Measurements from ENCODE around the gene DSCAM.

DSCAM gene

GRCh38 chr21:40760821-40761220, 86.1 kb downstream of the DSCAM start:
- no peak overlapping the region for H3K27ac Mint-ChIP-seq
- no peaks in the 10 kb centered on the region for H3K36me3 Mint-ChIP-seq
- ATAC-seq = no peak
- H3K9me3 Mint-ChIP-seq = peaks cover 4% of the 10 kb centered on the region
- no peak overlapping the region for H3K4me3 Mint-ChIP-seq
- no peaks in the 10 kb centered on the region for H3K4me1 Mint-ChIP-seq
- DNase-seq (ENCODE audit: low spot score in 2 of 2) = peak in 1 of 2 donors; percentile 15

GRCh38 chr21:40759061-40759460, 87.9 kb downstream of the DSCAM start:
- H3K27ac Mint-ChIP-seq = no peak overlapping the region
- H3K4me1 Mint-ChIP-seq = no peaks in the 10 kb centered on the region
- ATAC-seq (no peak), DNase-seq (ENCODE audit: low spot score in 2 of 2) (peak in 1 of 2 donors; percentile 10)
- H3K4me3 Mint-ChIP-seq = no peak overlapping the region
- no peaks in the 10 kb centered on the region for H3K36me3 Mint-ChIP-seq
- H3K9me3 Mint-ChIP-seq = peaks cover 9% of the 10 kb centered on the region

GRCh38 chr21:40757366-40757765, 89.6 kb downstream of the DSCAM start:
- Mint-ChIP-seq H3K4me3 (no peak overlapping the region), H3K9me3 (peaks cover 9% of the 10 kb centered on the region), H3K36me3 (no peaks in the 10 kb centered on the region), H3K4me1 (no peaks in the 10 kb centered on the region), H3K27ac (no peak overlapping the region)
- ATAC-seq (no peak), DNase-seq (ENCODE audit: low spot score in 2 of 2) (no peak)

GRCh38 chr21:40754466-40754865, 92.5 kb downstream of the DSCAM start:
- Mint-ChIP-seq H3K4me1 (no peaks in the 10 kb centered on the region), H3K36me3 (no peaks in the 10 kb centered on the region), H3K4me3 (no peak overlapping the region), H3K27ac (no peak overlapping the region), H3K9me3 (peaks cover 7% of the 10 kb centered on the region)
- DNase-seq (ENCODE audit: low spot score in 2 of 2) (no peak), ATAC-seq (no peak)

GRCh38 chr21:40753756-40754155, 93.2 kb downstream of the DSCAM start:
- no peak overlapping the region for H3K4me3 Mint-ChIP-seq
- H3K9me3 Mint-ChIP-seq = peaks cover 7% of the 10 kb centered on the region
- H3K27ac Mint-ChIP-seq = no peak overlapping the region
- ATAC-seq (no peak), DNase-seq (ENCODE audit: low spot score in 2 of 2) (no peak)
- H3K36me3 Mint-ChIP-seq = no peaks in the 10 kb centered on the region
- H3K4me1 Mint-ChIP-seq = no peaks in the 10 kb centered on the region

GRCh38 chr21:40752125-40752524, 94.8 kb downstream of the DSCAM start:
- no peaks in the 10 kb centered on the region for H3K4me1 Mint-ChIP-seq
- no peaks in the 10 kb centered on the region for H3K36me3 Mint-ChIP-seq
- peaks cover 7% of the 10 kb centered on the region for H3K9me3 Mint-ChIP-seq
- ATAC-seq (no peak), DNase-seq (ENCODE audit: low spot score in 2 of 2) (no peak)
- H3K4me3 Mint-ChIP-seq = no peak overlapping the region
- H3K27ac Mint-ChIP-seq = no peak overlapping the region

- DNase-seq (ENCODE audit: low spot score in 2 of 2) (no peak), ATAC-seq (no peak)
- H3K4me1 Mint-ChIP-seq = no peaks in the 10 kb centered on the region
- H3K4me3 Mint-ChIP-seq = no peak overlapping the region
- H3K9me3 Mint-ChIP-seq = peaks cover 5% of the 10 kb centered on the region
- no peak overlapping the region for H3K27ac Mint-ChIP-seq
- no peaks in the 10 kb centered on the region for H3K36me3 Mint-ChIP-seq
Observed at GRCh38 chr21:40751221-40751620, 95.7 kb downstream of the DSCAM start.

- Mint-ChIP-seq H3K4me3 (no peak overlapping the region), H3K36me3 (no peaks in the 10 kb centered on the region), H3K27ac (no peak overlapping the region), H3K9me3 (peaks cover 6% of the 10 kb centered on the region), H3K4me1 (no peaks in the 10 kb centered on the region)
- ATAC-seq (no peak), DNase-seq (ENCODE audit: low spot score in 2 of 2) (no peak)
Observed at GRCh38 chr21:40736145-40736544, 110.8 kb downstream of the DSCAM start.

GRCh38 chr21:40733024-40733397, 113.9 kb downstream of the DSCAM start:
- no peak for DNase-seq (ENCODE audit: low spot score in 2 of 2)
- no peak for ATAC-seq
- no peaks in the 10 kb centered on the region for H3K36me3 Mint-ChIP-seq
- peaks cover 8% of the 10 kb centered on the region for H3K9me3 Mint-ChIP-seq
- no peak overlapping the region for H3K4me3 Mint-ChIP-seq
- H3K27ac Mint-ChIP-seq = no peak overlapping the region
- H3K4me1 Mint-ChIP-seq = no peaks in the 10 kb centered on the region

- Mint-ChIP-seq H3K36me3 (no peaks in the 10 kb centered on the region), H3K27ac (no peak overlapping the region), H3K4me3 (no peak overlapping the region), H3K9me3 (peaks cover 13% of the 10 kb centered on the region), H3K4me1 (no peaks in the 10 kb centered on the region)
- no peak for ATAC-seq
- DNase-seq (ENCODE audit: low spot score in 2 of 2) = no peak
Observed at GRCh38 chr21:40732253-40733023, 114.5 kb downstream of the DSCAM start.

GRCh38 chr21:40731206-40731605, 115.8 kb downstream of the DSCAM start:
- peaks cover 11% of the 10 kb centered on the region for H3K9me3 Mint-ChIP-seq
- H3K27ac Mint-ChIP-seq = no peak overlapping the region
- no peak overlapping the region for H3K4me3 Mint-ChIP-seq
- no peak for DNase-seq (ENCODE audit: low spot score in 2 of 2)
- H3K36me3 Mint-ChIP-seq = no peaks in the 10 kb centered on the region
- ATAC-seq = no peak
- no peaks in the 10 kb centered on the region for H3K4me1 Mint-ChIP-seq

GRCh38 chr21:40730426-40730800, 116.5 kb downstream of the DSCAM start:
- H3K4me3 Mint-ChIP-seq = no peak overlapping the region
- no peak for ATAC-seq

GRCh38 chr21:40729761-40730425, 117.1 kb downstream of the DSCAM start:
- no peaks in the 10 kb centered on the region for H3K4me1 Mint-ChIP-seq
- H3K9me3 Mint-ChIP-seq = peaks cover 15% of the 10 kb centered on the region

More at GRCh38 chr21:40730426-40730800, 116.5 kb downstream of the DSCAM start:
- no peak for DNase-seq (ENCODE audit: low spot score in 2 of 2)
- H3K4me1 Mint-ChIP-seq = no peaks in the 10 kb centered on the region
- H3K27ac Mint-ChIP-seq = no peak overlapping the region
- peaks cover 10% of the 10 kb centered on the region for H3K9me3 Mint-ChIP-seq
- H3K36me3 Mint-ChIP-seq = no peaks in the 10 kb centered on the region

GRCh38 chr21:40723966-40724365, 123.0 kb downstream of the DSCAM start:
- H3K27ac Mint-ChIP-seq = no peak overlapping the region
- no peaks in the 10 kb centered on the region for H3K36me3 Mint-ChIP-seq
- no peak overlapping the region for H3K4me3 Mint-ChIP-seq
- no peaks in the 10 kb centered on the region for H3K4me1 Mint-ChIP-seq
- ATAC-seq = no peak
- H3K9me3 Mint-ChIP-seq = peaks cover 31% of the 10 kb centered on the region
- no peak for DNase-seq (ENCODE audit: low spot score in 2 of 2)

More at GRCh38 chr21:40729761-40730425, 117.1 kb downstream of the DSCAM start:
- Mint-ChIP-seq H3K36me3 (no peaks in the 10 kb centered on the region), H3K4me3 (no peak overlapping the region), H3K27ac (no peak overlapping the region)
- DNase-seq (ENCODE audit: low spot score in 2 of 2) = no peak
- no peak for ATAC-seq

- Mint-ChIP-seq H3K27ac (no peak overlapping the region), H3K4me3 (no peak overlapping the region), H3K36me3 (no peaks in the 10 kb centered on the region)
Observed at GRCh38 chr21:40723317-40723716, 123.6 kb downstream of the DSCAM start.

GRCh38 chr21:40719615-40720014, 127.3 kb downstream of the DSCAM start:
- H3K27ac Mint-ChIP-seq = no peak overlapping the region
- no peaks in the 10 kb centered on the region for H3K4me1 Mint-ChIP-seq
- no peak overlapping the region for H3K4me3 Mint-ChIP-seq
- H3K9me3 Mint-ChIP-seq = peaks cover 26% of the 10 kb centered on the region
- DNase-seq (ENCODE audit: low spot score in 2 of 2) = no peak
- no peaks in the 10 kb centered on the region for H3K36me3 Mint-ChIP-seq
- no peak for ATAC-seq

More at GRCh38 chr21:40723317-40723716, 123.6 kb downstream of the DSCAM start:
- peaks cover 31% of the 10 kb centered on the region for H3K9me3 Mint-ChIP-seq
- DNase-seq (ENCODE audit: low spot score in 2 of 2) = no peak
- H3K4me1 Mint-ChIP-seq = no peaks in the 10 kb centered on the region
- no peak for ATAC-seq

Measured in stimulated activated effector memory CD8-positive, alpha-beta T cell treated with anti-CD3 and anti-CD28 coated beads, Interleukin-12 subunit alpha, Interleukin-12 subunit beta, amount 100 ng/mL, for 72 hours (primary cell).